NCI-H1436 treated with DMSO at 0.1 percent for 48 hours (cell line): Measurements from ENCODE around the gene MCAT.
"Not testable (repeated sequence)": the region's sequence is repeated elsewhere in the genome, so short reads cannot be mapped to it uniquely, and the experiment has no call there.

Experiments
- DNase-seq: peaks from one replicate; lab custom pipeline; 2025; lab: John Stamatoyannopoulos, UW

Gene MCAT

DNA sequence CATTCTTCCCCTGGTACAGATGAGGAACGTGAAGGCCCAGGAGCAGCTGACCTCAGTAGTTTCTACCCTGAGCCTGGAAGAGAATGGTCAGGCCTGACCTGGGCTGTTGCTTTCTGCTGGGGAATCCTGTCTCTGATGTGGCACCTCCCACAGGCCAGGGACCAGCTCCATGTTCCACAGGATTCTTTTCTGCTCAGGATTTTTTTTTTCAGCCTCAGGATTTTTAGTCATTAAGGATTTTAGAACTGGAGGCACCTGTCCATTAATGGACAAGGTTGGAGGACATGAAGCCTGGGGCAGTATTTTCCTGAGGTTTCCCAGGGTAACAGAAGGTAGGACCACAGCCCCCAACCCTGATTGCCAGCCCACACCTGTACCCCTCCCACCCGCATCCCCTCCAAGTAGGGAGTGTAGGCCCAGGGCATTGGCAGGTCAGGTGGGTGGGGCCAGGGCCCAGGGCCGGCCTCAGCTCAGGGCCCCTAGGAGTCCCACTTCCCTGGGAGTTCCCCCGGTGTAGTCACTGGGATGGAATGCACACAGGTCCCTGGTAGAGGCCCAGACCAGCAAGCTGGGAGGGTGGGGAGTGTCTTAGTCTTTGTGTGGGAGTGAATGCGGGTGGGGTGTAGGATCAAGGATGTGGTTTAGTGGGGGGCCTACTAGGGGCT, 16.6 kb downstream of the MCAT start:
- no peak for DNase-seq

DNA sequence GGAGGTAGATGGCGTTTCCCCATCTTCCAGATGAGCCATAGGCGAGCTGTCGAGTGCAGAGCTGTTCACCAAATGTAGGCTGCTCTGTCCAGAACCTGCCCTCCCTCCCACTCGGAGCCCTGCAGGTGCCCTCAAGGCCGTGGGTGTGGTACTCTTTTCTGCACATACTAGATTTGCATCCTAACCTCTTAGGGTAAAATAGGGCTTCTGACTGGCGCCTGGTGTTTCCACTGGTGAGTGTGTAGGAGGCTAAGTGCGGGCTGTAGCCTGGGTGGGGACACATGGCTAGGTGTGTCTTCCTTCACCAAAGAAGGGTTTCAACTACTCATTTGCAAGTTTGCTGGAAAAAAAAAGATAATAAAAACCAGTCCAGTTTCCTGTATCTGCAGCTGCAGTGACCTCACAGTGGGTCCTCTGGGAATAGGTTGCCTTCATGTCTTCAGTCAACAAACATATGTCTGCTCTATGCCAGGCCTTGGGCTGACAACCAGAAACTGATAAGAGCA, 24.2 kb downstream of the MCAT start:
- DNase-seq = no peak

DNA sequence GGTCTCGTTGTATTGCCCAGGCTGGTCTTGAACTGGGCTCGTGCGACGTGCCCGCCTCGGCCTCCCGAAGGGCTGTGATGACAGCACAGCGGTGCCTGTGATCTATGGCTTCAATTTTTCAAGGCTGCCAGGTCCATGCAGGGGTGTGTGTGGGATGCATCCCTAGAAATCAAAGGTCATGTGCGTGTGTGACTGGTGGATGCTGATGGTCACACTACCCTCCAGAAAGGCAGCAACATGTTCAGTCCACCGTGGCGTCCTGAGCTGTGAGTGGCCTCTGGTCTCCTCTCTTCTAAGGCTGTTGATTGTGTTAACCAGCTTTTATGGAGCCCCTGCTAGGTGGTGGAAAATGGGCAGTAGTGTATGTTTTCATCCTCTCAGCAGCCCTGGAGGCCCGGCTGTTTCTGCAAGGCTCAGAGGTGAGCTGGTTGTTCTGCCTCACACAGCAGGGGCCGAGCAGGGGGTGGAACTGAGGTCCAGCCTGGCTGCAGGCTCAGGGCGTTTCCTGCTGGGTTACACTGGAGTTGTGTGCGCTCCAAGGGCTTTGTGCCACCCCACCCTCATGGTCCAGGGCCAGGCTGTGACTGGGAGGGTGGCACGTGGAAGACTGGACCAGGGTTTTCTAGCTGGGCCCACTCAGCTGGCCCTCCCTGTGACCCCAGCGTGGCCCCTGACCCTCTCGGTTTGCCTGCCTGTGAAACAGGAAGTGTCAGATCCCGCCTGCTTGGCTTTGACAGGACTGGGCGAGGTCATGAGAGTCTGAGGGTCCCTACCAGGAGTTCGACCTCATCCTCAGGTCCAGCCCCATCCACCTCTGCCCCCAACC, 25.0 kb downstream of the MCAT start:
- DNase-seq = no peak

DNA sequence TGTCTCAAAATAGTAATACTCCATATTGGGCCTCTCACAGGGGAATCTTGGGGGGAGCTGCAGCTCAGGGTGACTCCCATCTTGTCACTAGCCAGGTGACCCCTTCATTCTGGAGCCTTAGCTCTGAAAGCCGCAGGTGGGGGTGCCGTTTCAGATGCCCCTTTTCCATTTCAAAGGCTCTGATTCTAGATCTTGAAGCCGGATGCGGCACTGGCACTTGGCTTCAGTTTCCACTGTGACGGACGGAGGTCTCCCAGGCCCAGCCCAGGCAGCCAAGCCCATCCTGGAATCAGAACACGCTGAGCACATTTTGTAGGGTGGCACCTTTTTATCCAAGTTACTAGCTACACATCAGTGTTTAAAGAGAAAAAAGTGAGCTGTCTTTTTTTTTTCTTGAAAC, 26.3 kb downstream of the MCAT start:
- no peak for DNase-seq

DNA sequence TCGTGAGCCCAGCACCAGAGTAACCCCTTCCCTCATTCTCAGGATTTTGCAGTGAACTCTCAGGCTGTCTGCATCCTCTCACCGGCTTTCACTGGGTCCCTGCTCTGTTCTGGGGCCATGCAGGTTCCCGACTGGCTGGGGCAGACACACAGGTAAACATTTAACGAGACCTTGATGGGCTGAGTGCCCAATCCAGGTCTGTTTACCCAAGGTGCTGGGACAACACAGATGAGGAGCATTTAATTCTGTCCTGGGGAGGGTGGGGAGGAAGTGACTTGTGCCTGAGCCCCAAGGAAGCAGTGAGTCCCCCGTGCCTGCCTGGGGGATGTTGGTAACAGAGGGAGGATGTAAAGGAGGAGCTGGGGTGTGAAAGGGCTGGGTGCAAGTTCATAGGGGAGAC, 28.2 kb downstream of the MCAT start:
- no peak for DNase-seq

DNA sequence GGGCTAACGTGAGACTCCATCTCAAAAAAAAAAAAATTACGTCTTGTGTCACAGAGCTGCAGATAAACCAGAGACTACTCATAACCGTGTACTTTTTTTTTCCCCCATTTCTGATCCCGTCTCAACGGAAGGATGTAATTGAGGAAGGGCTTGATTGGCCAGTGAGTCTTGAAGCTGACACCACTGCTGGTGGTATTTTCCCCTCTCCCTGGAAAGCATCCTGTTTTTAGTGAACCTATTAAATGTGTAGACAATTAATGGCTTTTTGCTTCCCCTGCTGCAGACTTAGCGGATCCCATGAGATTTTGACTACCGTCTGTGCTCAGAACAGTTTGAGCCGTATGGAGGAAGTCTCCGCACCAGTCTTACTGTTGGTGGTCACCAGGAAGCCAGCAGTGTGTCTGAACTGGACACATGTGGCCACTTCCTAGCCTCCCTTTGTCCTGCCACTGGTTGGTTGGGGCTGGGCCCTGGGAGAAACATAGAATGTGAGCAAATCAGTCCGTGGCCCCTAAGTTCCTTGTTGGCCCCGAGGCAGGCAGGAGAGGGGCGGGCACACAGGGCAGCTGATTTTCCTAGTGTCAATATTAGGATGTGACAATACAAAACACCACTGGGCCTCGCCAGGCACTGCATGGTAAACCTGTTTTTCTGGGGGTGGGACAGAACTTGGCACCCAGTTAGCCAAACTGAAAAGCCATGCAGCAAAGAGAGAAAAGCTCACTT, 29.5 kb downstream of the MCAT start:
- no peak for DNase-seq

DNA sequence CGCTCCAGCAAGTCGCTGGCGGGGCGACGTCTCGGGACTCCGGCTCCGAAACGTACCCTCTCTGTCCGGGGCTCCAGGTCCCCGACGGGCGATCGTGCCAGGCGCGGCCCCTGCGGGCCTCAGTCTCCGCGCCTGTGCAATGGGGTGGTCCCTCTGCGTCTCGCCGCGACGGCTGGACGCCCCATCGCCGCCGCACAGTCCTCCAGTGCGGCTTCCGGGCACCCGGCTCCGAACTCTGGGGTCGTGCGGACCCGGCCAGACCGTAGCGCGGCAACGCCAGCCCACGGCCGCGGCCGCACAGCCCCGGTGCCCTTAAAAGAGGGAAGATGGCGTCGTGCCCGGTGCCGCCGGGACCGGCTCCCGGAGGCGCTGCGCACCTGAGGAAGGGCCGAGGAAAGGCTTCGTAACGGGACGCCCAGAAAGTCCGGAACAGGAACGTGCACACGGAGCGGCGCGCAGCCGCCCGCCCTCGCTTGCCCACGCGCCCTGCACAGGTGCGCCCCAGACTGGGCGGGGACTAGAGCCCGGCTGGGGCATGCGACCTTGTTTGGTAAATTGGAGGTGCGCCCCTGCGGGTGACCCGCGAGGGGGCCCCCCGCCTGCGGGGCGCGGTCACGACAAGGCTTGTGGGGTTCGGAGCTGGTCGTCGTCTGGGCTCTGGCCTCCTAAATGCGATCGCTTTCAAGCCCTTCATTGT, 32.1 kb downstream of the MCAT start:
- no peak for DNase-seq

DNA sequence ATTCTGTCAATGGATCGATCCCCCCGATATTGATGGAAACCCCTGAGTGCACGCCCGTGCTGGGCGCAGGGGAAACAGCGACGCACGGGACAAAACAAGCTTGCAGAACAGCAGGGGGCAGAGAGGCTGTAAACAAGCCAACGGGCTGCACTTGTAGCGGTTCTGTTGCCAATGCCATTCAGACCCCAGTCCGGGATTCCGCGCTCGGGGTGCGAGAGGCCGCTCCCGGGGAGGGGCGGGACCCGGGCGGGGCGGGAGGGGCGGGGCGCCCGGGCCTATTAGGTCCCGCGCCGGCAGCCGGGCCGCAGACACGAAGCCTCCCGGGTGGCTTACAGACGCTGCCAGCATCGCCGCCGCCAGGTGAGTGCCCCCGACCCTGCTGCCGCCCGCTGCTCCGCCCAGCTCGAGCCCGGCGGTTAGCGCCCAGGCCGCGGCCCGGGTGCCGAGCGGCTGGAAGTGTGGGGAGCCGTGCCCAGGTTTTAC, 32.7 kb downstream of the MCAT start, which contains the start of gene BIK:
TSS of gene BIK (plus strand) at position 307 of the 483 bp plus-strand sequence. CDS start 13,273 bp downstream, outside the sequence.
- DNase-seq = no peak

DNA sequence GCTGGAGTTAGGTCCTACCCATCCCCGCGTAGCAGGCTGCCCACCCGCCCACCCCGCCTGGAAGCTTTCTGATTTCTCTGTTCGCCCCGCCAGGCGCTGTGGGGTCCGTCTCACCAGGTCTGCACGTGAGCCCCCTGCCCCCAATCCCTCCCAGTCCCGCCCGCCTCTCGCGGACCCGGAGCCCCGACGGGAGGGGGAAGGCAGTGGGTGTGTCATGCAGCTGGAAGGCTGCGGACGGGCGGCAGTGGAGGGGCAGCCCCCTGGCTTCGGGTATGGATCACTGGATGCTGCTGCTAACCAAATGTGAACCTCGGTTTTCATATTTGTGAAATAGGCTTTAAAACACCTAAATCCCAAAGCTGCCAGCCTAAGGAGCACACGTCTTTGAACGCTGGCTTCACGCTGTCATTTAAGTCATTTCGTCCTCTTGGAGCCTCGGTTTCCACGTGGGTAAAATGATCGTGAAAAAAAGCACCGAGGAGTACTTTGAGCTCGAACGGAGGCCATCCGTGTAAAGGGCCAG, 33.2 kb downstream of the MCAT start:
- no peak for DNase-seq

DNA sequence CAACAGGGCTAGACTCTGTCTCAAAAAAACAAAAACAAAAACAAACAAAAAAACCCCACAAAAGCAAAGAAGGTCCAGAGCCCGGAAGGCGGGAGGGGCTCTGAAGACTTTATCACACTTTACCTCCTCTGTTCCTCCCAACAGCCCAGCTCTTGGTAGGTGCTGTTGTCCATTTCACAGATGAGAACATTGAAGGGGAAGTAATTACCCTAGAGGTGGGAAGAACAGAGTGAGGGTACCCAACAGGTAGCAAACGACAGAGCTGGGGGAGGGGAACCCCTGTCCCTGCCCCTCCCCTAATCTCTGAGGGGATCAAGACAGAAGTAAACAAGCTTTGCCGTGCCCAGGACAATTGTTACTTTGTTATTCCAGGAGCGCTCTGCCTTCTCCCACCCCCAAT, 33.7 kb downstream of the MCAT start:
- DNase-seq = no peak

DNA sequence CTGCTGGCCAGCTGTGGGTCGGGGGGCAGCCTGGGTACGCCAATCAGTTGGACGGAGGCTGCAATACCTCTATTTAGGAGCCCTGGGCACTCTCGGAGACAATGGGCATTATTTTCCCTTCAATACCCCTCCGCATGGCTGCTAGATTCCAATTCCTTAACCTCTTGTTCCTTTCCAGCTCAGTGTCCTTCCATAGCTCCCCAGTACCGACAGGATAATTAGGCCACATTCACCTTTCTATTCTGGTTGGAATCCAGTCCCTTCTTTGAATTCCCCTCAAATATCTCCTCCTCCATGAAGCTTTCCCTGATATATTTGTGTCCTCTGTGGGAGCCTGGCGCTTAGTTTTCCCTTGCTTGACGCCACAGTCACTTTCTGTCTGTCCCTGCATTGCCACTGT, 36.9 kb downstream of the MCAT start:
- DNase-seq = no peak

DNA sequence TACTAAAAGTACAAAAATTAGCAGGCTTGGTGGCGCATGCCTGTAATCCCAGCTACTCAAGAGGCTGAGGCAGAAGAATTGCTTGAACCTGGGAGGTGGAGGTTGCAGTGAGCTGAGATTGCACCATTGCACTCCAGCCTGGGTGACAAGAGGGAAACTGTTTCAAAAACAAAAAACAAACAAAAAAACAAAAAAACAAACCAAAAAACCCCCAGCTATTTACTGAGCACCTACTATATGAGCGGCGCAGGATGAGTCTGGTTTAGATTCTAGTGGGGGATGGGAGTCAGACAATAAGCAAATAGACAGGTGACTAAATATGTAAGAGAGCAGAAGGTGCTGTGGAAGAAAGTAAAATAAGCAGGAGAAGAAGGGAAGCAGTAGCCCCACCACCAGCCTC, 38.2 kb downstream of the MCAT start:
- not testable (repeated sequence) for DNase-seq

DNA sequence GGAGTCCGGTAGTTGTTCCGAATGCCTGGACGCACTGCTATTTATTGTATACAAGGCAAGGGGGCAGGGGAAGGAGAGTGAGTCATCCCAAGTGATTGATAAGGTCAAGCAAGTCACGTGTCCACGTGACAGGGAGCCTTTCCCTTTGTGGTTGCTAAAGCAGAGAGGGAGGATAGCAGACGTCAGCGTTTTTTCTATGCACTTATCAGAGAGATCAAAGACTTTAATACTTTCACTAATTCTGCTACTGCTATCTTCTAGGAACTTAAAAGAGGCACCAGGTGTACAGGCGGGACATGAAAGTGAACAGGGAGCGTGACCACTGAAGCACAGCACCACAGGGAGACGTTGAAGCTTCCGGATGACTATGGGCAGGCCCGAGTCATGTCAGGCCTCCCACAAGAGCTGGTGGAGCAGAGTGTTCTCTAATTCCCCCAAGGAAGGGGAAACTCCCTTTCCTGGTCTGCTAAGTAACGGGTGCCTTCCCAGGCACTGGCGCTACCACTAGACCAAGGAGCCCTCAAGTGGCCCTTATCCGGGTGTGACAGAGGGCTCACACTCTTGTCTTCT, 39.1 kb downstream of the MCAT start:
- DNase-seq = not testable (repeated sequence)

DNA sequence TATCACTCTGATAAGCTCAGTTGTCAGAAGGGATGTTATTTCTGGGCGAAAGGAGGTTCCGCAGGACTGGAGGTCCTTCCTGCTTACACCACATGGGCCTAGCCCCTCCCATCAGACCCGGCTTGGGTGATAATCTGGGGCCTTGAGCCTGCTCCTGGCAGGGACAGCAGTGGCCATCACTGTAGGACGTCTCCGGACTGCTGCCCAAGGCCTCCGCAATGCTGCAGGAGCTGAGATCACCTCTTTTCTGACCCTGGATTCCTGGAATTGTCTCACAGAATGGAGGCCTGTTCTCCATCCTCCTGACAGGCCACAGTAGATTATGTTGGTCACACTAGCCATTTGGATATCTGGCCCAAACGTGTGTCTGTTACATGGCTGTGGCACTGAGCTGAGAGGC, 41.9 kb downstream of the MCAT start:
- DNase-seq = no peak

DNA sequence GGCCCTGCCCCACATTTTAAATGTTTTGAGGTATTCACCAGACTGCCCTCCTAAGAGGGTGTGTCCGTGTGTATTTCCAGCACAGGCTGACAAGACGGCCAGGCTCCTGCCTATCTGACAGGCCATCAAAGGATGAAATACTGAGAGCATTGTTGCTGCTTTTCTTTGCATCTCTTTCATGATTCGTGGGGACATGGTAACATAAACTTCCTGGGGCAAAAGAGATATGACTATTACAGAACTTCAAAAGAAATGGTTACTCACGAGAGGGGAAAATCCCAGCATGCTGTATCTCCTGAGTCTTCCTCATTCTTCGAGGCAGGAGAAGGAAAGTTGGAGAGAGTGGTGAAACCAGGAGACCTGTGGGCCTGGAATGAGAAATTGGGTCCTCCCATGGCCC, 43.0 kb downstream of the MCAT start:
- no peak for DNase-seq

DNA sequence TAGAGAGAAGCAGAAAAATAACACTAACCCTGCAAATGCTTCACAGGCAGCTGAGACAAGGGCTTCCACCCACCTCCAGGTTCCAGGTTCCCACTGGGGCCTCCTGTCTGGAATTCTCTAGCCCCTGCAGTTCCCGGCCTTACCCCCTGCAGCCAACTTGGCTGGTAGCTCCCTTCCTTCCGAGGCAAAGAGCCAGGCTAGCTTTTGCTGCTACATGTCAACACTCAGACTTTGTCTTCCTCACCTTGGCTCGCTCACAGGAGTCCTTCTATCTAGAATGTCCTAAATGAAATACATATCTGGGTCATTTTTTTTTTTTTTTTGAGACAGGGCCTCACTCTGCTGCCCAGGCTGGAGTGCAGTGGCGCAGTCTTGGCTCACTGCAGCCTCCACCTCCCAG, 44.1 kb downstream of the MCAT start:
- DNase-seq = no peak

DNA sequence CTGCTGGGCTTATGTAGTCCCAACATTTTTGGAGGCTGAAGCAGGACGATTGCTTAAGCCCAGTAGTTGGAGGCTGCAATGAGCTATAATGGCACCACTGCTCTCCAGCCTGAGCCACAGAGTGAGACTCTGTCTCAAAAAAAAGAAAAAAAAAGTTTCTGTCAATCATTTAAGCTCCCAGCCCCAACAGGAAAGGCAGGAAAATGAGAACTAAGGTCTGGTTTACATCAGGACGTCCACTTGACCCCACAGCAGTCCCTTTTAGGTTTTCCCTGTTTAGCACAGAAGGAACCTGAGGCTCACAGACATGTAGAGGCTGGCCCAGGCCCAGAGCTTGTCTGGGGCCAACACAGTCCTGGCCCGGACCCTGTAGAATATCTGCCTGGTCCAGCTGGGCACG, 44.8 kb downstream of the MCAT start:
- no peak for DNase-seq

DNA sequence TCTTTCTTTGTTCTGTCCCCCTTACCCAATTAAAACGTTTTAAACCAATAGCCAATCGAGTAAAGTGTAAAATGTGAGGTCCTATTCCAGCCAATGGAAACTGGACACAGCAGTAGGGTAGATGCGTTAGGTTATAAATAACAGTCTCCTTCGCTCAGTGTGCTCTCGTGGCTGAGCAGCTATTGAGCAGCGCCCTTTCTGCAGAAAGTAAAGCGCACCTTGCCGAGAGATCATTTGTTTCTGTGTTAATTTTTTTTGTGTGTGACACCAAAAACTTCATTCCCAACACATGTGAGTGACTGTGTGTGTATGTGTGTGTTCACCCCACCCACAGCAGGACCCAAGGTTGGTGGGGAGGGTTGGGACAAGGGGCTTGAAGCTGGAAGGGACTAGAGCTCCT, 46.8 kb downstream of the MCAT start:
- DNase-seq = no peak

DNA sequence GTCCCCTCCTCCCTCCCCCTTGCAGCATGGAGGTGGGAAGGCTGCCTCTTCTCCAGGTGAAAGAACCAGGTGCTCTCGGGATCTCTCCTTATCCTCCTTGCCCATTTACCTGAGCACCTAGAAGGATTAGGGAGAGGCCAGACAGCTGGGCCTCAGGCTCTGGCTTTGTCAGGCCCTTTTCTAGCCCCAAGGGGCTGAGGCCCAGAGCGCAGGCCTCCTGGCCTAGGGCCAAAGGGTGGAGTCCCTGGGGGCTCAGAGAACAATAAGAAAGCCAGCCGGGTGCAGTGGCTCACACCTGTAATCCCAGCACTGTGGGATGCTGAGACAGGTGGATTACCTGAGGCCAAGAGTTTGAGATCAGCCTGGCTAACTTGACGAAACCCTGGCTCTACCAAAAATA, 48.6 kb downstream of the MCAT start:
- DNase-seq = no peak

DNA sequence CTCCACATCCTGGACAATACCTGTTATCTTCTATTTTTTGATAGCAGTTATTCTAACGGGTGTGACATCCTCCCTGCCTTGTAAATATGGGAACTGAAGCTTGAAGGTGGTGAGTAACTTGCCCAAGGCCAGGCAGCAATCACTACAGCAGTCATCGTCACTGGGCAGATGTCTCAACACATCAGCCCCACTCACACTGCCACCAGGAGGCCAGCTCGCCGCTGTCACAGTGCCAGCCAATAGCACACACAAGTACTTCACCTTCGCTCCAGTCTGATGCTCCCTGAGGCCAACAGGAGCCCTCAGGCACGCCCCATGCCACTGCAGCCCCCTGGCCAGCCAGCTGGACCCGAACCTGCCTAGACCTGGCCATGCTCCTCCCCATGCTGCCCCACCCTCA, 49.1 kb downstream of the MCAT start:
- no peak for DNase-seq

DNA sequence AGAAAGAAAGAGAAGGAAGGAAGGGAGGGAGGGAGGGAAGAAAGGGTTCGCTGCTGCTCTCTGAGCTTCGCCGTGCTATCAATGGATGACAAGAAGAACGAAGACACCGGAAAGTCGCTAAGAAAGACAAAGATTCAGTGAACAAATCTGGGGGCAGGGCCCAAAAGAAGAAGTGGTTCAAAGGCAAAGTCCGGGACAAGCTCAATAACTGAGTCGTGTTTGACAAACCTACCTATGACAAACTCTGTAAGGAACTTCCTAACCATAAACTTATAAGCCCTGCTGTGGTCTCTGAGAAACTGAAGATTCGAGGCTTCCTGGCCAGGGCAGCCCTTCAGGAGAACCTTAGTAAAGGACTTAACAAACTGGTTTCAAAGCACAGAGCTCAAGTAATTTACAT, 51.1 kb downstream of the MCAT start:
- DNase-seq = no peak
